ENCODE data around the gene PDE10A. TPM values are rescaled to one million over a fixed set of nuclear protein-coding genes. Genes with fewer than 3 reads are reported as not detected.
A peak's percentile ranks its signal among the peaks of the same experiment; 100 is the strongest.

The PDE10A gene
- total and polyA plus RNA-seq, 2 of the 13 experiments (the other 11 are each of a cell fraction or from before 2014, with no cell fraction given): not detected

GRCh38 chr6:165308926-165309731, 353.9 kb downstream of the PDE10A start, which contains the start of gene C6orf118:
Gene C6orf118 (minus strand): TSS chr6:165309605. CDS start chr6:165309586, 19 bp downstream.
- FAIRE-seq: no peak
- peaks cover 4% of the 10 kb centered on the region; the same call in 1 of the 2 replicates for H3K9me3 ChIP-seq (ENCODE audit: low read length)
- no TSS peak for BruUV-seq (replicated peaks)
- no peak within 1 kb of the TSS for H3K27ac ChIP-seq (ENCODE audit: extremely low read length, insufficient read depth, low read length)
- WGBS (ENCODE audit: low lambda C conversion rate): 20% methylated on average over 27 of the region's 35 CpGs
- DNase-seq (ENCODE audit: low spot score): no peak
- TF ChIP-seq ZNF292 (CRISPR knock-in tag; IDR thresholded peaks at IDR 0.05; ENCODE audit: borderline replicate concordance, low read depth) (no peak), MTERF4 (CRISPR knock-in tag; IDR thresholded peaks at IDR 0.05) (no peak), ZNF615 (CRISPR knock-in tag; IDR thresholded peaks at IDR 0.05; ENCODE audit: borderline replicate concordance) (no peak), HDAC6 (IDR thresholded peaks at IDR 0.05; ENCODE audit: low read depth, low read length) (no peak), ZNF772 (CRISPR knock-in tag; IDR thresholded peaks at IDR 0.05) (no peak), EZH2 (conservative IDR thresholded peaks at IDR 0.05; ENCODE audit: low read depth, low read length) (no peak)
- TF ChIP-seq, protein P1, sequence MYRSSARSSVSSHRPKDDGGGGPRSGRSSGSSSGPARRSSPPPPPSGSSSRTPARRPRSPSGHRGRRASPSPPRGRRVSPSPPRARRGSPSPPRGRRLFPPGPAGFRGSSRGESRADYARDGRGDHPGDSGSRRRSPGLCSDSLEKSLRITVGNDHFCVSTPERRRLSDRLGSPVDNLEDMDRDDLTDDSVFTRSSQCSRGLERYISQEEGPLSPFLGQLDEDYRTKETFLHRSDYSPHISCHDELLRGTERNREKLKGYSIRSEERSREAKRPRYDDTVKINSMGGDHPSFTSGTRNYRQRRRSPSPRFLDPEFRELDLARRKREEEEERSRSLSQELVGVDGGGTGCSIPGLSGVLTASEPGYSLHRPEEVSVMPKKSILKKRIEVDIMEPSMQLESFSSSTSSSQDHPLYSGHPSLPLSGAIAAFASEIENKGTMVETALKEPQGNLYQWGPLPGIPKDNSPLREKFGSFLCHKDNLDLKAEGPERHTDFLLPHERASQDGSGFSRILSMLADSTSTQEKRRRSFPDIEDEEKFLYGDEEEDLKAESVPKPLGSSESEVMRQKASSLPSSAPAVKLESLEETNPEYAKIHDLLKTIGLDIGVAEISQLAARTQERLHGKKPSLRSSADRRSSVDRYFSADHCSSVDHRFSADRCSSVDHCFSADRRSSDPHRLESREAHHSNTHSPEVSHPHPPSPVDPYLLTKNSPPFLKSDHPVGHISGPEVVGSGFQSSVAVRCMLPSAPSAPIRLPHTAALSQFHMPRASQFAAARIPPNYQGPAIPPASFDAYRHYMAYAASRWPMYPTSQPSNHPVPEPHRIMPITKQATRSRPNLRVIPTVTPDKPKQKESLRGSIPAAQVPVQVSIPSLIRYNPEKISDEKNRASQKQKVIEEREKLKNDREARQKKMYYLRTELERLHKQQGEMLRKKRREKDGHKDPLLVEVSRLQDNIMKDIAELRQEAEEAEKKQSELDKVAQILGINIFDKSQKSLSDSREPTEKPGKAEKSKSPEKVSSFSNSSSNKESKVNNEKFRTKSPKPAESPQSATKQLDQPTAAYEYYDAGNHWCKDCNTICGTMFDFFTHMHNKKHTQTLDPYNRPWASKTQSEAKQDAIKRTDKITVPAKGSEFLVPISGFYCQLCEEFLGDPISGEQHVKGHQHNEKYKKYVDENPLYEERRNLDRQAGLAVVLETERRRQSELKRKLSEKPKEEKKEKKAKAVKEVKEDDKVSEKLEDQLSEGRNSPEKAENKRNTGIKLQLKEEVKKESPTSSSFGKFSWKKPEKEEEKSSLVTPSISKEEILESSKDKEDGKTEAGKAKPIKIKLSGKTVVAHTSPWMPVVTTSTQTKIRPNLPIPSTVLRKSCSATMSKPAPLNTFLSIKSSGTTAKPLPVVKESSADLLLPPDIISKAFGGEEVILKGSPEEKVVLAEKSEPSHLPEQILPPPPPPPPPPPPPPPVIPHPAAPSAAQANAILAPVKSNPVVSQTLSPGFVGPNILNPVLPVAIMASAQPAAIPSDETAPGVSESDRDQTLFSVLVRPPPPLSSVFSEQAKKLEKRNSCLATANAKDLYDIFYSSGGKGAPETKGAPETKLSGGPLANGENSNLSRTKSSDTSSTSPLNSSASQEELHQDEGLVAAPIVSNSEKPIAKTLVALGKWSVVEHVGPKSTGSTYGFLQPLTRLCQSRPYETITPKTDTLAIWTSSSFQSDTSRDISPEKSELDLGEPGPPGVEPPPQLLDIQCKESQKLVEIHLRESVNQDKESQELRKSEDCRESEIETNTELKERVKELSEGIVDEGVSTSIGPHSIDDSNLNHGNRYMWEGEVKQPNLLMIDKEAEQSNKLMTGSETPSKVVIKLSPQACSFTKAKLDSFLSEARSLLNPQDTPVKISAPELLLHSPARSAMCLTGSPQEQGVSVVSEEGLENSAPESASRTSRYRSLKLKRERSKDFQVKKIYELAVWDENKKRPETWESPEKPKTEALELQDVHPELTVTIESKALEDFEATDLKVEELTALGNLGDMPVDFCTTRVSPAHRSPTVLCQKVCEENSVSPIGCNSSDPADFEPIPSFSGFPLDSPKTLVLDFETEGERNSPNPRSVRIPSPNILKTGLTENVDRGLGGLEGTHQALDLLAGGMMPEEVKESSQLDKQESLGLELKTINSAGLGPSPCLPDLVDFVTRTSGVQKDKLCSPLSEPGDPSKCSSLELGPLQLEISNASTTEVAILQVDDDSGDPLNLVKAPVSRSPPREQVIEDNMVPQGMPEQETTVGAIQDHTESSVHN (CRISPR knock-in tag; IDR thresholded peaks at IDR 0.05): no peak
- H4K20me1 ChIP-seq (ENCODE audit: insufficient read depth, low read length): no peaks in the 10 kb centered on the region
- ChIA-PET POLR2A (no interaction called here), CTCF (ENCODE audit: low intra/inter-chr PET ratio, low total read pairs) (no interaction called here)
- intact Hi-C loops (cut with micrococcal nuclease; ENCODE audit: unreplicated experiment): no loop called here
- in situ Hi-C loops (cut with HindIII; ENCODE audit: extremely low pct_ligation_motif_present, low pct_unique_long_range_greater_than_20kb): no loop called here
- no peaks in the 10 kb centered on the region for H3K4me1 ChIP-seq (ENCODE audit: insufficient read depth, low read length)
- no peaks in the 10 kb centered on the region for H3K36me3 ChIP-seq (replicated peaks in 1 of 2; ENCODE audit: control insufficient read depth in 1 of 2, insufficient read depth in 2 of 2, low read length in 2 of 2)
- H3K79me2 ChIP-seq (ENCODE audit: insufficient read depth, low read length): no peaks in the 10 kb centered on the region
- H3K27me3 ChIP-seq (ENCODE audit: control insufficient read depth in 1 of 2, insufficient read depth in 2 of 2, low read length in 2 of 2): no peaks in the 10 kb centered on the region
- H3K9ac ChIP-seq (ENCODE audit: insufficient read depth, low read depth, low read length): no peak within 1 kb of the TSS
- no peak within 1 kb of the TSS for H3K4me2 ChIP-seq (ENCODE audit: low read depth, low read length)
- H3K4me3 ChIP-seq (replicated peaks in 1 of 3; ENCODE audit: insufficient read depth in 1 of 3, low read depth in 2 of 3, low read length in 3 of 3): no peak within 1 kb of the TSS
- no peak within 1 kb of the TSS for H2AFZ ChIP-seq (ENCODE audit: low read length)
- ATAC-seq: peak; percentile 52

Measured in HepG2 (cell line).